Measurements from ENCODE around the gene MAGEL2. TPM values are rescaled to one million over a fixed set of nuclear protein-coding genes. Genes with fewer than 3 reads are reported as not detected.

MAGEL2 gene
- total and polyA plus RNA-seq, 2 experiments from 2014 or later: 4.8 to 10.1 TPM

- no peak overlapping the region for H2AFZ ChIP-seq
- H3K79me2 ChIP-seq (replicated peaks; ENCODE audit: insufficient read depth): no peaks in the 10 kb centered on the region
- no peaks in the 10 kb centered on the region for H3K36me3 ChIP-seq (ENCODE audit: insufficient read depth)
- H3K4me2 ChIP-seq: no peak overlapping the region
- no peaks in the 10 kb centered on the region for H3K9me2 ChIP-seq (ENCODE audit: insufficient read depth)
- Mint-ChIP-seq H3K36me3 (ENCODE audit: low read depth) (peaks cover 4% of the 10 kb centered on the region; the same call in 1 of the 3 replicates), H3K4me1 (no peaks in the 10 kb centered on the region), H3K9me3 (peaks cover 21% of the 10 kb centered on the region), H3K27me3 (ENCODE audit: insufficient read depth, low read depth, poor library complexity) (no peaks in the 10 kb centered on the region), H3K27ac (no peak overlapping the region), H3K4me3 (no peak overlapping the region)
- H3K27me3 ChIP-seq (ENCODE audit: insufficient read depth): no peaks in the 10 kb centered on the region
- no peaks in the 10 kb centered on the region for H3K4me1 ChIP-seq (ENCODE audit: insufficient read depth)
- no peak for TF ChIP-seq REST (IDR thresholded peaks at IDR 0.05; ENCODE audit: unreplicated experiment)
- TF ChIP-seq ETS1 (IDR thresholded peaks at IDR 0.05): no peak
- no peak for TF ChIP-seq ZNF331 (CRISPR knock-in tag; IDR thresholded peaks at IDR 0.05; ENCODE audit: low read depth)
- no peak for TF ChIP-seq ZNF114 (CRISPR knock-in tag; IDR thresholded peaks at IDR 0.05)
- no peak for TF ChIP-seq EZH2 (IDR thresholded peaks at IDR 0.05; ENCODE audit: low read depth, unreplicated experiment)
- TF ChIP-seq CREB1 (CRISPR knock-in tag; IDR thresholded peaks at IDR 0.05; ENCODE audit: low read depth): no peak
- no peak for TF ChIP-seq ZNF462 (CRISPR knock-in tag; IDR thresholded peaks at IDR 0.05)
- no peak for TF ChIP-seq STAT1 (IDR thresholded peaks at IDR 0.05; ENCODE audit: unreplicated experiment)
- no peak for TF ChIP-seq POLR2AphosphoS5 (IDR thresholded peaks at IDR 0.05; ENCODE audit: low read depth)
- no peak for TF ChIP-seq NANOG (IDR thresholded peaks at IDR 0.05; ENCODE audit: borderline replicate concordance)
- TF ChIP-seq JUNB (IDR thresholded peaks at IDR 0.05; ENCODE audit: unreplicated experiment): no peak
- TF ChIP-seq EZH2phosphoT487 (IDR thresholded peaks at IDR 0.05; ENCODE audit: unreplicated experiment): no peak
- TF ChIP-seq CTCF (conservative IDR thresholded peaks at IDR 0.05; ENCODE audit: low read depth in 2 of 2): no peak
- no peak overlapping the region for H3K4me3 ChIP-seq
- DNase-seq (ENCODE audit: low spot score) (no peak), ATAC-seq (no peak)
- no peak overlapping the region for H3K27ac ChIP-seq (ENCODE audit: low read depth)
- no peaks in the 10 kb centered on the region for H3F3A ChIP-seq (replicated peaks; ENCODE audit: low read depth)
- H4K20me1 ChIP-seq (replicated peaks; ENCODE audit: insufficient read depth): no peaks in the 10 kb centered on the region
Measured at GRCh38 chr15:23671481-23671880, 23.8 kb upstream of the MAGEL2 start.
